Activated CD8-positive, alpha-beta T cell treated with anti-CD3 and anti-CD28 coated beads for 36 hours (primary cell): Measurements from ENCODE around the gene PTPN13. TPM values are rescaled to one million over a fixed set of nuclear protein-coding genes. Genes with fewer than 3 reads are reported as not detected.

Experiments used
- ATAC-seq: fragments of 200-7000 bp; cut with Tn5 transposase; one replicate; pipeline ENCODE4 v1.10.0; 2021; ENCODE audit warnings: mild to moderate bottlenecking, moderate library complexity
- CTCF ChIA-PET: fragments of 350-600 bp; sonication (Branson Sonifier 250); formaldehyde crosslinking; loops from one replicate; lab custom pipeline; 2021; ENCODE audit warnings: antibody characterized with exemption; lab: Charles Lee
- POLR2A ChIA-PET: fragments of 350-600 bp; sonication (Branson Sonifier 250); formaldehyde crosslinking; loops from one replicate; lab custom pipeline; 2021; ENCODE audit warnings: antibody characterized with exemption; lab: Charles Lee
- DNase-seq: peaks from one replicate; pipeline ENCODE4 v3.0.0-alpha.2; 2020
- H3K27ac Mint-ChIP-seq: one replicate; pipeline ENCODE4 v1.8.0; 2021; ENCODE audit warnings: mild to moderate bottlenecking, mixed read lengths
- H3K27me3 Mint-ChIP-seq: one replicate; pipeline ENCODE4 v1.8.0; 2021; ENCODE audit warnings: mixed read lengths
- H3K36me3 Mint-ChIP-seq: one replicate; pipeline ENCODE4 v1.8.0; 2021; ENCODE audit warnings: low read depth, mixed read lengths
- H3K4me1 Mint-ChIP-seq: one replicate; pipeline ENCODE4 v1.8.0; 2021; ENCODE audit warnings: low read depth, mixed read lengths
- H3K4me3 Mint-ChIP-seq: one replicate; pipeline ENCODE4 v1.8.0; 2021; ENCODE audit warnings: mild to moderate bottlenecking, moderate library complexity, mixed read lengths
- H3K9me3 Mint-ChIP-seq: one replicate; pipeline ENCODE4 v1.8.0; 2021; ENCODE audit warnings: mixed read lengths
- CTCF ChIP-seq: fragments of 200-600 bp; IDR thresholded peaks from one replicate; pipeline ENCODE4 v1.8.0; 2022; ENCODE audit warnings: antibody characterized with exemption, mild to moderate bottlenecking
- intact Hi-C: fragments of 100-400 bp; cut with micrococcal nuclease; formaldehyde crosslinking; loops from one replicate; pipeline ENCODE4 v1.10.0; 2022
- total RNA-seq, 2 experiments: library from RNA; stranded (reverse); gene quantifications; one replicate each; pipeline ENCODE4 v1.2.3, GENCODE V29; 2021

Gene PTPN13
- total RNA-seq, 2 experiments from 2014 or later: 0.27 to 0.38 TPM

- no peak for TF ChIP-seq CTCF
- no peaks in the 10 kb centered on the region for H3K9me3 Mint-ChIP-seq
- CTCF ChIA-PET: no interaction called here
Measured at GRCh38 chr4:86560447-86560846, 33.7 kb upstream of the PTPN13 start.

GRCh38 chr4:86561256-86561655 lies 32.9 kb upstream of the PTPN13 start:
- no peak for ATAC-seq
- POLR2A ChIA-PET: no interaction called here
- TF ChIP-seq CTCF: no peak
- Mint-ChIP-seq H3K27me3 (peaks cover 2% of the 10 kb centered on the region), H3K36me3 (no peaks in the 10 kb centered on the region), H3K9me3 (no peaks in the 10 kb centered on the region), H3K27ac (no peak overlapping the region), H3K4me3 (no peak overlapping the region), H3K4me1 (no peaks in the 10 kb centered on the region)
- intact Hi-C loops: no loop called here
- CTCF ChIA-PET: no interaction called here
- DNase-seq: no peak

More at GRCh38 chr4:86560447-86560846, 33.7 kb upstream of the PTPN13 start:
- POLR2A ChIA-PET: no interaction called here
- H3K4me1 Mint-ChIP-seq: no peaks in the 10 kb centered on the region
- peaks cover 2% of the 10 kb centered on the region for H3K27me3 Mint-ChIP-seq
- H3K4me3 Mint-ChIP-seq: no peak overlapping the region
- ATAC-seq (no peak), DNase-seq (no peak)
- H3K36me3 Mint-ChIP-seq: no peaks in the 10 kb centered on the region
- no peak overlapping the region for H3K27ac Mint-ChIP-seq
- intact Hi-C loops: no loop called here

- Mint-ChIP-seq H3K4me1 (no peaks in the 10 kb centered on the region), H3K36me3 (no peaks in the 10 kb centered on the region), H3K27me3 (peaks cover 2% of the 10 kb centered on the region), H3K4me3 (no peak overlapping the region), H3K9me3 (no peaks in the 10 kb centered on the region), H3K27ac (no peak overlapping the region)
- POLR2A ChIA-PET: no interaction called here
- intact Hi-C loops: no loop called here
- TF ChIP-seq CTCF: no peak
- ATAC-seq: no peak
- CTCF ChIA-PET: no interaction called here
- DNase-seq: no peak
Measured at GRCh38 chr4:86563416-86563815, 30.7 kb upstream of the PTPN13 start.

- H3K4me1 Mint-ChIP-seq: no peaks in the 10 kb centered on the region
- ATAC-seq (no peak), DNase-seq (no peak)
- no peaks in the 10 kb centered on the region for H3K36me3 Mint-ChIP-seq
- intact Hi-C loops: no loop called here
- H3K4me3 Mint-ChIP-seq: no peak overlapping the region
- POLR2A ChIA-PET: no interaction called here
- no peak overlapping the region for H3K27ac Mint-ChIP-seq
- no peaks in the 10 kb centered on the region for H3K9me3 Mint-ChIP-seq
- CTCF ChIA-PET: no interaction called here
- no peak for TF ChIP-seq CTCF
- H3K27me3 Mint-ChIP-seq: peaks cover 2% of the 10 kb centered on the region
Measured at GRCh38 chr4:86564795-86565194, 29.3 kb upstream of the PTPN13 start.

- POLR2A ChIA-PET: no interaction called here
- intact Hi-C loops: no loop called here
- H3K9me3 Mint-ChIP-seq: no peaks in the 10 kb centered on the region
- CTCF ChIA-PET: interaction anchor here (0.6 kb wide), 1 partner anchor 80 kb away, joined by 3 read pairs; no protein-coding TSS in a partner anchor
- peaks cover 2% of the 10 kb centered on the region for H3K27me3 Mint-ChIP-seq
- H3K36me3 Mint-ChIP-seq: no peaks in the 10 kb centered on the region
- H3K27ac Mint-ChIP-seq: no peak overlapping the region
- no peak overlapping the region for H3K4me3 Mint-ChIP-seq
- DNase-seq: no peak
- no peaks in the 10 kb centered on the region for H3K4me1 Mint-ChIP-seq
- no peak for TF ChIP-seq CTCF
- no peak for ATAC-seq
Measured at GRCh38 chr4:86565651-86566050, 28.5 kb upstream of the PTPN13 start.
